MM.1S (cell line): ENCODE results near the gene EVA1C.

Source experiments
- EZH2 ChIP-seq: fragments of 300-600 bp; sonication (generic); optimal IDR thresholded peaks from 2 replicates; pipeline ENCODE3; 2017; ENCODE audit warnings: low read depth, mild to moderate bottlenecking, antibody characterized with exemption, low read length, mixed read lengths
- EZH2phosphoT487 ChIP-seq: fragments of 300-600 bp; sonication (generic); IDR thresholded peaks from 2 replicates; pipeline ENCODE4 v1.6.1; 2018; ENCODE audit warnings: antibody characterized with exemption, low read length
- TF ChIP-seq, protein P1 (sequence below): fragments of 300-600 bp; sonication (generic); IDR thresholded peaks from 2 replicates; pipeline ENCODE4 v1.5.1; 2016; ENCODE audit warnings: antibody characterized with exemption, low read length, mixed read lengths

DNA sequence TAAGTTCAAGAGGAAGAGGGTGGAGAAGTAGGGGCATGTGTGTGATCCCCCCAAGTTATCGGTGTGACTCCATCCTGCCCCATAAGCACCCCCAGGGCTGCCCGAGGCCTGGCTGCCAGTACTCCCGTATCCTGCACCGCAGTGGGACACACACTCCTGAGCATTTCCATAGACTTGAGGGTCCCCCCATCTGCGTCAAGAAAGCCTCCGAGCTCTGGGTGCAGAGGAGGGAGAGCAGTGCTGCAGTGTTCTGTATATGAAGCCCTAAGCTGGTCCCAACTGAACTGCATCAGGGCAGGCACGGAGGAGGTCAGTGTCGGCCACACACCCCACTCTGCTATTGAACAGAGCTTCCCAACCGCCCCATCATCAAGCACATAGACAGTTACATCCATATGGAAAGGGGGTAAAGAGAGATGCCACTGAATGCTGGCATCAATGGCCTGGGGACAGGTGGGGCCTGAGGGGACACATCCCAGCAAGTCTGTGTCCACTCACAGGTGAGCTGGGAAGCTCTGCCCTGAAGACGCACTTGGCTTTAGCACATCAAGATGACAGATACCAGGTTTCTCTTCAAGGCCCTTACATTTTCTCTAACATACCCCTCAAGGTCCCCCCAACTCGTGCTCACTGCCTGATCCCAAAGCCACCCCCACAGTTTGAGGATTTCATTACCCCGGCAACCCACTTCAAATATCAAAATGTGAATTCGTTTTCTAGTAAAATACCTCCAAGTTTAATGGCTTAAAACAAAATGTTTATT is 64.3 kb downstream of the EVA1C start:
- TF ChIP-seq EZH2 (no peak), EZH2phosphoT487 (no peak)
- TF ChIP-seq, protein P1, sequence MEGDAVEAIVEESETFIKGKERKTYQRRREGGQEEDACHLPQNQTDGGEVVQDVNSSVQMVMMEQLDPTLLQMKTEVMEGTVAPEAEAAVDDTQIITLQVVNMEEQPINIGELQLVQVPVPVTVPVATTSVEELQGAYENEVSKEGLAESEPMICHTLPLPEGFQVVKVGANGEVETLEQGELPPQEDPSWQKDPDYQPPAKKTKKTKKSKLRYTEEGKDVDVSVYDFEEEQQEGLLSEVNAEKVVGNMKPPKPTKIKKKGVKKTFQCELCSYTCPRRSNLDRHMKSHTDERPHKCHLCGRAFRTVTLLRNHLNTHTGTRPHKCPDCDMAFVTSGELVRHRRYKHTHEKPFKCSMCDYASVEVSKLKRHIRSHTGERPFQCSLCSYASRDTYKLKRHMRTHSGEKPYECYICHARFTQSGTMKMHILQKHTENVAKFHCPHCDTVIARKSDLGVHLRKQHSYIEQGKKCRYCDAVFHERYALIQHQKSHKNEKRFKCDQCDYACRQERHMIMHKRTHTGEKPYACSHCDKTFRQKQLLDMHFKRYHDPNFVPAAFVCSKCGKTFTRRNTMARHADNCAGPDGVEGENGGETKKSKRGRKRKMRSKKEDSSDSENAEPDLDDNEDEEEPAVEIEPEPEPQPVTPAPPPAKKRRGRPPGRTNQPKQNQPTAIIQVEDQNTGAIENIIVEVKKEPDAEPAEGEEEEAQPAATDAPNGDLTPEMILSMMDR, result no peak
